Osteoblast (primary cell): ENCODE results near the gene TBL1X. TPM values are rescaled to one million over a fixed set of nuclear protein-coding genes. Genes with fewer than 3 reads are reported as not detected.

Experiments used
- DNase-seq: peaks from one replicate; pipeline ENCODE4 v3.0.0; 2011; ENCODE audit warnings: low spot score, mixed read lengths; ENCODE audit not compliant: insufficient read length; ENCODE audit errors: missing footprints
- H2AFZ ChIP-seq: 2 replicates; pipeline ENCODE4 v1.6.0; 2011; ENCODE audit warnings: mild to moderate bottlenecking, low read length
- H3K27ac ChIP-seq: 2 replicates; pipeline ENCODE4 v1.5.1; 2011; ENCODE audit warnings: mild to moderate bottlenecking, low read depth, low read length, moderate library complexity
- H3K27me3 ChIP-seq: 2 replicates; pipeline ENCODE4 v1.6.0; 2012; ENCODE audit warnings: mild to moderate bottlenecking, control low read depth, inconsistent platforms, low read length, moderate library complexity; ENCODE audit not compliant: insufficient read depth
- H3K36me3 ChIP-seq: 2 replicates; pipeline ENCODE4 v1.5.1; 2011; ENCODE audit warnings: mild to moderate bottlenecking, low read length, control low read depth, moderate library complexity; ENCODE audit not compliant: insufficient read depth
- H3K4me1 ChIP-seq: 2 replicates; pipeline ENCODE4 v1.5.1; 2011; ENCODE audit warnings: mild to moderate bottlenecking, low read length, control low read depth, moderate library complexity; ENCODE audit not compliant: insufficient read depth
- H3K4me2 ChIP-seq: 2 replicates; pipeline ENCODE4 v1.6.0; 2011; ENCODE audit warnings: mild to moderate bottlenecking, low read length; ENCODE audit not compliant: insufficient read depth
- H3K4me3 ChIP-seq: fragments of 200-600 bp; sonication (generic); 3 replicates; pipeline ENCODE4 v1.5.1; 2012; ENCODE audit warnings: mild to moderate bottlenecking, low read length, inconsistent platforms; ENCODE audit not compliant: insufficient read depth
- H3K79me2 ChIP-seq: 2 replicates; pipeline ENCODE4 v1.6.0; 2012; ENCODE audit warnings: mild to moderate bottlenecking, low read length, control low read depth, inconsistent platforms; ENCODE audit not compliant: insufficient read depth
- H3K9me3 ChIP-seq: 2 replicates; pipeline ENCODE4 v1.5.1; 2011; ENCODE audit warnings: low read depth, low read length, control low read depth
- H4K20me1 ChIP-seq: 2 replicates; pipeline ENCODE4 v1.6.0; 2012; ENCODE audit warnings: mild to moderate bottlenecking, low read length, control low read depth; ENCODE audit not compliant: insufficient read depth
- total RNA-seq: library from RNA; depleted of rRNA; stranded (reverse); fragments of >200 nt; gene quantifications from 2 replicates; pipeline ENCODE4 v1.2.3, GENCODE V29; 2012
- TF ChIP-seq, protein P1 (sequence below): IDR thresholded peaks from 2 replicates; pipeline ENCODE4 v1.5.1; 2011; ENCODE audit warnings: mild to moderate bottlenecking, low read depth, low read length, moderate library complexity; ENCODE audit errors: extremely low read depth

The TBL1X gene
- total RNA-seq, 1 donor: 15.2 TPM

DNA sequence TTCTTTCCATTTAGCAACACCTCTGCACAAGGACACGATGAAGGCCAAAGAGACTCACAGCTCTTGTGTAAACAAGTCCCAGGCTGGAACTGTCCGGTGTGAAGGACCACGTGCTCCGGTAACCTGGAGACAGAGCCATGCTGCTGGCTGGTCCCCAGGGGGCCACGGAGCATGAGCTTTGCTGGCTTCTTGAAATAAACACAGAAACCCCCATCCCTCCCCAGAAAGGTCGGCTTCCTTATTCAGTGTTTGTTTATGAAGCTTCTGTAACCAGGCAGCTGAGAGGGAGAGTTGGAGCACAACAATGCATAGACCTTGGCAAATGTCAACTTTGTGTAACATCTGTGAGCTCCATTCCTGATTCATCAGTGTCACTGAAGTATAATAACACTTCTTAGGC is 191.4 kb downstream of the TBL1X start:
- no peak for DNase-seq
- TF ChIP-seq, protein P1, sequence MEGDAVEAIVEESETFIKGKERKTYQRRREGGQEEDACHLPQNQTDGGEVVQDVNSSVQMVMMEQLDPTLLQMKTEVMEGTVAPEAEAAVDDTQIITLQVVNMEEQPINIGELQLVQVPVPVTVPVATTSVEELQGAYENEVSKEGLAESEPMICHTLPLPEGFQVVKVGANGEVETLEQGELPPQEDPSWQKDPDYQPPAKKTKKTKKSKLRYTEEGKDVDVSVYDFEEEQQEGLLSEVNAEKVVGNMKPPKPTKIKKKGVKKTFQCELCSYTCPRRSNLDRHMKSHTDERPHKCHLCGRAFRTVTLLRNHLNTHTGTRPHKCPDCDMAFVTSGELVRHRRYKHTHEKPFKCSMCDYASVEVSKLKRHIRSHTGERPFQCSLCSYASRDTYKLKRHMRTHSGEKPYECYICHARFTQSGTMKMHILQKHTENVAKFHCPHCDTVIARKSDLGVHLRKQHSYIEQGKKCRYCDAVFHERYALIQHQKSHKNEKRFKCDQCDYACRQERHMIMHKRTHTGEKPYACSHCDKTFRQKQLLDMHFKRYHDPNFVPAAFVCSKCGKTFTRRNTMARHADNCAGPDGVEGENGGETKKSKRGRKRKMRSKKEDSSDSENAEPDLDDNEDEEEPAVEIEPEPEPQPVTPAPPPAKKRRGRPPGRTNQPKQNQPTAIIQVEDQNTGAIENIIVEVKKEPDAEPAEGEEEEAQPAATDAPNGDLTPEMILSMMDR: no peak
- Histone ChIP-seq H3K4me3 (no peak overlapping the region), H3K9me3 (no peaks in the 10 kb centered on the region), H3K36me3 (no peaks in the 10 kb centered on the region), H3K27me3 (no peaks in the 10 kb centered on the region), H3K79me2 (no peaks in the 10 kb centered on the region), H4K20me1 (no peaks in the 10 kb centered on the region), H3K4me1 (no peaks in the 10 kb centered on the region), H2AFZ (no peak overlapping the region), H3K27ac (no peak overlapping the region), H3K4me2 (no peak overlapping the region)

DNA sequence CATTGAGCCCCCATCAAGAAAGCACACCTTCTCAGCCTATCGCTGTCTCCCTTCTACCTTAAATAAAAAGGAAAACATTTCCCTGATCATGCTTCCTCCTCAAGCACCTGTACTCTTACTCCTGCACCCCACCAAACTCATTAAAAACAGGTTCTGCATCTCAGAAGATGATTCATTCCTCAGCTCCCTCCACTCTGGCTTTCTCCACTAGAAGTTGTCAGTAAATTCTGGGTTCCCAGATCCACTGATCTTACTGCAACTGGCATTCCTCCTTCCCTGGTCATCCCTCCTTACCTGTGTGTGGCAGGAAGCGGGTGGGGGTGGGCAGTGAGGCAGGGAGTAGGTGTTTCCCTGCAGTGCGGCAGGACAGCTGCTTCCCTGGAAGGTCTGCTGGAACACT is 192.0 kb downstream of the TBL1X start:
- Histone ChIP-seq H2AFZ (no peak overlapping the region), H3K4me3 (no peak overlapping the region), H3K79me2 (no peaks in the 10 kb centered on the region), H3K9me3 (no peaks in the 10 kb centered on the region), H3K36me3 (no peaks in the 10 kb centered on the region), H3K27ac (no peak overlapping the region), H3K4me1 (no peaks in the 10 kb centered on the region), H4K20me1 (no peaks in the 10 kb centered on the region), H3K27me3 (no peaks in the 10 kb centered on the region), H3K4me2 (no peak overlapping the region)
- TF ChIP-seq, protein P1: no peak
- no peak for DNase-seq

DNA sequence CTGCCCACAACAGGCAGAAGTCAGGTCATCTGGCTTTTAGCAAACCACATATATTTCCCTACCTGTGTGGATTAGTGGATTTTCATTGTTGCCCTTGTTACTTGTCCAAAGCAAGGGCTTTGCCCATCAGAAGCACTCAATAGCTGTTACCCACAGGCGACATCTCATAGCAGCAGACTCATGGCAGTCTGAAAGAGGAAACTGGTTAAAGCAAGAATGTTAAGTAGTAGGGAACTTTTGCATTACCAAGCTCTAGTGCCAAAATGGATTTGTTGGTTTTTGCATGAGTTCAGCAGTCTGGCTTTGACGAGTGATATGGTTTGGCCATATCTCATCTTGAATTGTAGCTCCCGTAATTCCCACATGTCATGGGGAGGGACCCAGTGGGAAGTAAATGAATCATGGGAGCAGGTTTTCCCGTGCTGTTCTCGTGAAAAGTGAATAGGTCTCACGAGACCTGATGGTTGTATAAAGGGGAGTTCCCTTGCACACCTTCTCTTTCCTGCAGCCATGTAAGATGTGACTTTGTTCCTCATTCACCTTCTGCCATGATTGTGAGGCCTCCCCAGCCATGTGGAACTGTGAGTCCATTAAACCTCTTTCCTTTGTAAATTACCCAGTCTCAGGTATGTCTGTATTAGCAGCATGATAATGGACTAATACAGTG is 192.9 kb downstream of the TBL1X start:
- Histone ChIP-seq H3K79me2 (no peaks in the 10 kb centered on the region), H3K4me2 (no peak overlapping the region), H3K27me3 (no peaks in the 10 kb centered on the region), H2AFZ (no peak overlapping the region), H3K9me3 (no peaks in the 10 kb centered on the region), H3K4me1 (peaks cover 5% of the 10 kb centered on the region), H4K20me1 (no peaks in the 10 kb centered on the region), H3K4me3 (no peak overlapping the region), H3K36me3 (no peaks in the 10 kb centered on the region), H3K27ac (no peak overlapping the region)
- no peak for DNase-seq
- TF ChIP-seq, protein P1: no peak

DNA sequence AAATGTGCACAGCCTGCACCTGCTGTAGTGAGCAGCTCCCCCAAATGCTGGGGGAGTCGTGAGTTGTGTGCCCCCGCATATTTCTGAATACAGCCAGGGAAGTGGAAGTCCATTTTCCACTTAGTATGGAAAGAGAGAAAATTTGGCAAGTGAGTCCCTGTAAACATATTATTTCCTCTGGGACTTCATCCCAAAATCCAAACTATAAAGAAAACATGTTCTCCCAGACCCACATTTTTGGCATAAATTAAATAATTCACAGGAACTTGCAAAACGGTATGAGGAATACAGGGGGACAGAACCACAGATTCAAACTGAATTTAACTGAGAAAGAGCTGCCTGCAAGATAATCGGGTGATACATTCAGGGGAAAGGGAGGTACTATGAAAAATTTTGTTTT is 193.6 kb downstream of the TBL1X start:
- Histone ChIP-seq H3K27me3 (no peaks in the 10 kb centered on the region), H3K9me3 (no peaks in the 10 kb centered on the region), H3K4me3 (no peak overlapping the region), H3K4me1 (peaks cover 5% of the 10 kb centered on the region), H3K79me2 (no peaks in the 10 kb centered on the region), H4K20me1 (no peaks in the 10 kb centered on the region), H3K4me2 (no peak overlapping the region), H3K27ac (no peak overlapping the region), H3K36me3 (no peaks in the 10 kb centered on the region), H2AFZ (no peak overlapping the region)
- no peak for DNase-seq
- TF ChIP-seq, protein P1: no peak
